ENCODE measurements around the gene ZNF497. TPM values are rescaled to one million over a fixed set of nuclear protein-coding genes. Genes with fewer than 3 reads are reported as not detected.

The ZNF497 gene
- total and polyA plus RNA-seq, 9 of the 15 experiments (the other 6 are each of a cell fraction or from before 2014, with no cell fraction given) = 0.06 to 0.98 (median 0.44) TPM; not detected in 1

- TF ChIP-seq ATF6 (CRISPR knock-in tag; IDR thresholded peaks at IDR 0.05) (0 out of 2 replicates have a peak, but pooled peaks have one; percentile 90), XRCC5 (IDR thresholded peaks at IDR 0.05; ENCODE audit: low read depth, low read length) (peak; percentile 99), ZNF324 (CRISPR knock-in tag; IDR thresholded peaks at IDR 0.05) (0 out of 2 replicates have a peak, but pooled peaks have one; percentile 14), EZH2 (IDR thresholded peaks at IDR 0.05; ENCODE audit: borderline replicate concordance, low read depth, low read length) (no peak), RBFOX2 (IDR thresholded peaks at IDR 0.05; ENCODE audit: low read depth, low read length) (peak; percentile 94), ZBTB43 (CRISPR knock-in tag; IDR thresholded peaks at IDR 0.05) (no peak), SMC3 (conservative IDR thresholded peaks at IDR 0.05; ENCODE audit: insufficient read depth, low read depth, low read length) (peak; percentile 37; the same call in 1 of the 2 replicates), HOMEZ (CRISPR knock-in tag; IDR thresholded peaks at IDR 0.05) (no peak; the same call in 1 of the 2 replicates), SP2 (IDR thresholded peaks at IDR 0.05; ENCODE audit: extremely low read depth, low read depth, low read length, poor library complexity, severe bottlenecking) (peak; percentile 70), FOSL1 (tag; conservative IDR thresholded peaks at IDR 0.05) (peak; percentile 72), TCF3 (CRISPR knock-in tag; IDR thresholded peaks at IDR 0.05) (no peak; the same call in 1 of the 2 replicates), JUND (IDR thresholded peaks at IDR 0.05; ENCODE audit: borderline replicate concordance, low read depth, low read length) (peak; percentile 69), JUND (tag; IDR thresholded peaks at IDR 0.05; ENCODE audit: borderline replicate concordance, low read depth, low read length) (peak; percentile 39; the same call in 1 of the 3 replicates), HNRNPL (IDR thresholded peaks at IDR 0.05; ENCODE audit: low read depth, low read length) (peak; percentile 59; the same call in 1 of the 2 replicates), IRF9 (tag; IDR thresholded peaks at IDR 0.05) (no peak), ZBTB33 (CRISPR knock-in tag; IDR thresholded peaks at IDR 0.05) (peak; percentile 71; the same call in 1 of the 2 replicates), NFRKB (IDR thresholded peaks at IDR 0.05; ENCODE audit: low read depth) (no peak), ZNF165 (CRISPR knock-in tag; IDR thresholded peaks at IDR 0.05; ENCODE audit: borderline replicate concordance) (peak; percentile 51; the same call in 1 of the 2 replicates)
Measured at GRCh38 chr19:58380662-58381459, 18.3 kb upstream of the ZNF497 start, which contains the start of gene ZNF837 (continued).

Data from K562 (cell line).